H9 (cell line): ENCODE data around the gene VOPP1. TPM values are rescaled to one million over a fixed set of nuclear protein-coding genes. Genes with fewer than 3 reads are reported as not detected.

Source experiments
- DNase-seq: peaks from one replicate; pipeline ENCODE4 v3.0.0-alpha.2; 2017
- H2AFZ ChIP-seq: one replicate; pipeline ENCODE4 v1.6.1; 2013; ENCODE audit warnings: mild to moderate bottlenecking, low read length, control low read depth, moderate library complexity
- H2AK5ac ChIP-seq: 2 replicates; pipeline ENCODE4 v1.6.1; 2013; ENCODE audit warnings: low read length, control low read depth, mixed read lengths; ENCODE audit not compliant: insufficient read length
- H2BK120ac ChIP-seq: one replicate; pipeline ENCODE4 v1.6.1; 2013; ENCODE audit warnings: low read depth, mild to moderate bottlenecking, low read length, control low read depth, inconsistent platforms; ENCODE audit not compliant: poor library complexity, severe bottlenecking
- H2BK12ac ChIP-seq: 2 replicates; pipeline ENCODE4 v1.6.1; 2013; ENCODE audit warnings: low read length, control low read depth, mixed read lengths, low read depth; ENCODE audit not compliant: insufficient read length
- H2BK15ac ChIP-seq: 2 replicates; pipeline ENCODE4 v1.6.1; 2013; ENCODE audit warnings: low read depth, low read length, control low read depth
- H2BK20ac ChIP-seq: one replicate; pipeline ENCODE4 v1.6.1; 2013; ENCODE audit warnings: low read depth, mild to moderate bottlenecking, low read length, control low read depth, inconsistent platforms; ENCODE audit not compliant: poor library complexity, severe bottlenecking
- H2BK5ac ChIP-seq: 2 replicates; pipeline ENCODE4 v1.6.1; 2013; ENCODE audit warnings: low read length, control low read depth, mixed read lengths; ENCODE audit not compliant: insufficient read length
- H3K14ac ChIP-seq: 2 replicates; pipeline ENCODE4 v1.6.1; 2013; ENCODE audit warnings: low read length, control low read depth; ENCODE audit not compliant: insufficient read depth
- H3K18ac ChIP-seq: 2 replicates; pipeline ENCODE4 v1.6.1; 2013; ENCODE audit warnings: low read depth, mild to moderate bottlenecking, mixed read lengths, low read length, control low read depth; ENCODE audit not compliant: insufficient read length
- H3K23ac ChIP-seq: 2 replicates; pipeline ENCODE4 v1.6.1; 2013; ENCODE audit warnings: low read length, control low read depth, mixed read lengths, low read depth; ENCODE audit not compliant: insufficient read length
- H3K23me2 ChIP-seq: 2 replicates; pipeline ENCODE4 v1.6.1; 2013; ENCODE audit warnings: low read depth, mild to moderate bottlenecking, mixed read lengths, low read length, control low read depth; ENCODE audit not compliant: insufficient read length, poor library complexity, severe bottlenecking
- H3K27ac ChIP-seq: 2 replicates; pipeline ENCODE4 v1.5.1; 2013; ENCODE audit warnings: low read length, control low read depth, mixed read lengths, low read depth; ENCODE audit not compliant: insufficient read length
- H3K27me3 ChIP-seq: 2 replicates; pipeline ENCODE4 v1.6.1; 2013; ENCODE audit warnings: low read length, control low read depth, inconsistent platforms; ENCODE audit not compliant: insufficient read depth
- H3K4ac ChIP-seq: 2 replicates; pipeline ENCODE4 v1.6.1; 2013; ENCODE audit warnings: low read depth, mild to moderate bottlenecking, control low read depth, inconsistent platforms, low read length, moderate library complexity
- H3K4me1 ChIP-seq: 2 replicates; pipeline ENCODE4 v1.6.1; 2013; ENCODE audit warnings: low read length, control low read depth, inconsistent platforms; ENCODE audit not compliant: insufficient read depth
- H3K4me2 ChIP-seq: 2 replicates; pipeline ENCODE4 v1.6.1; 2013; ENCODE audit warnings: low read length, control low read depth, mixed read lengths; ENCODE audit not compliant: insufficient read length, insufficient read depth
- H3K56ac ChIP-seq: 2 replicates; pipeline ENCODE4 v1.6.1; 2013; ENCODE audit warnings: low read depth, mild to moderate bottlenecking, mixed read lengths, low read length, control low read depth; ENCODE audit not compliant: insufficient read length
- H3K79me1 ChIP-seq: 2 replicates; pipeline ENCODE4 v1.6.1; 2013; ENCODE audit warnings: low read depth, mild to moderate bottlenecking, moderate library complexity, low read length, control low read depth, inconsistent platforms; ENCODE audit not compliant: insufficient read depth, poor library complexity, severe bottlenecking
- H3K79me2 ChIP-seq: 2 replicates; pipeline ENCODE4 v1.6.1; 2013; ENCODE audit warnings: low read length, control low read depth, inconsistent platforms; ENCODE audit not compliant: insufficient read depth
- H3K9ac ChIP-seq: 2 replicates; pipeline ENCODE4 v1.6.1; 2013; ENCODE audit warnings: low read length, control low read depth, mixed read lengths; ENCODE audit not compliant: insufficient read length; ENCODE audit errors: extremely low read depth
- H3K9me3 ChIP-seq: one replicate; pipeline ENCODE4 v1.6.1; 2013; ENCODE audit warnings: low read depth, low read length, inconsistent platforms; ENCODE audit not compliant: control insufficient read depth
- H3T11ph ChIP-seq: one replicate; pipeline ENCODE4 v1.6.1; 2013; ENCODE audit warnings: mild to moderate bottlenecking, low read length, control low read depth, inconsistent platforms
- H4K20me1 ChIP-seq: one replicate; pipeline ENCODE4 v1.6.1; 2013; ENCODE audit not compliant: control insufficient read depth, insufficient read length, insufficient read depth
- H4K5ac ChIP-seq: 2 replicates; pipeline ENCODE4 v1.6.1; 2013; ENCODE audit warnings: low read depth, mild to moderate bottlenecking, mixed read lengths, low read length, control low read depth; ENCODE audit not compliant: insufficient read length
- H4K8ac ChIP-seq: replicated peaks from 2 replicates; pipeline ENCODE4 v1.6.1; 2013; ENCODE audit warnings: low read length, control low read depth, mixed read lengths, low read depth; ENCODE audit not compliant: insufficient read length
- H4K91ac ChIP-seq: 2 replicates; pipeline ENCODE4 v1.6.1; 2013; ENCODE audit warnings: low read depth, mild to moderate bottlenecking, moderate library complexity, mixed read lengths, low read length, control low read depth; ENCODE audit not compliant: insufficient read length
- H3K27ac Mint-ChIP-seq, 3 experiments: 2 replicates in 2 of 3; 3 replicates in 1 of 3; pipeline ENCODE4 v1.8.0; 2020 to 2021; ENCODE audit warnings: mixed read lengths in 3 of 3, mild to moderate bottlenecking in 1 of 3, moderate library complexity in 1 of 3
- H3K27me3 Mint-ChIP-seq: 2 replicates; pipeline ENCODE4 v1.8.0; 2021; ENCODE audit warnings: low read depth, mild to moderate bottlenecking, moderate library complexity, mixed read lengths
- H3K36me3 Mint-ChIP-seq, 3 experiments: 2 replicates in 2 of 3; 3 replicates in 1 of 3; pipeline ENCODE4 v1.8.0; 2020 to 2021; ENCODE audit warnings: low read depth in 3 of 3, mixed read lengths in 3 of 3; ENCODE audit not compliant: insufficient read depth in 1 of 3
- H3K4me1 Mint-ChIP-seq, 2 experiments: 2 replicates each; pipeline ENCODE4 v1.8.0; 2020; ENCODE audit warnings: mixed read lengths in 2 of 2
- H3K4me3 Mint-ChIP-seq, 2 experiments: 2 replicates in 1 of 2; 3 replicates in 1 of 2; pipeline ENCODE4 v1.8.0; 2020 to 2021; ENCODE audit warnings: mild to moderate bottlenecking in 2 of 2, mixed read lengths in 2 of 2, moderate library complexity in 1 of 2
- H3K9me3 Mint-ChIP-seq, 2 experiments: 2 replicates in 1 of 2; 3 replicates in 1 of 2; pipeline ENCODE4 v1.8.0; 2020; ENCODE audit warnings: mild to moderate bottlenecking in 2 of 2, mixed read lengths in 2 of 2, moderate library complexity in 1 of 2
- CTCF ChIP-seq: fragments of 200-600 bp; sonication (generic); conservative IDR thresholded peaks from 3 replicates; pipeline ENCODE4 v1.8.0; 2021; ENCODE audit warnings: antibody characterized with exemption, mild to moderate bottlenecking
- WGBS: extraction: QIAGEN DNeasy Blood & Tissue Kit; methylation state at CpG from one replicate; pipeline ENCODE4 v1.1.7; 2013; ENCODE audit warnings: missing lambda C conversion rate, low lambda C conversion rate, mixed read lengths; ENCODE audit not compliant: insufficient read length; ENCODE audit errors: extremely low coverage; 5-methylcytosine and 5-hydroxymethylcytosine counted together
- total RNA-seq: library from RNA; stranded (reverse); gene quantifications from 2 replicates; pipeline ENCODE4 v1.2.1, GENCODE V29; 2021

The VOPP1 gene
- total RNA-seq, 1 experiment from 2014 or later, result 55.7 TPM

GRCh38 chr7:55501611-55502010 lies 70.7 kb downstream of the VOPP1 start:
- Mint-ChIP-seq H3K9me3 (no peaks in the 10 kb centered on the region), H3K4me1 (peaks cover 27 to 32% of the 10 kb centered on the region in 2 experiments)

More at GRCh38 chr7:55501611-55502010, 70.7 kb downstream of the VOPP1 start:
- H3K23ac ChIP-seq, result no peak overlapping the region
- H4K20me1 ChIP-seq, result no peaks in the 10 kb centered on the region
- no peak overlapping the region for H2BK5ac ChIP-seq
- H2BK20ac ChIP-seq, result no peak overlapping the region
- H3K27me3 Mint-ChIP-seq, result no peaks in the 10 kb centered on the region
- no peaks in the 10 kb centered on the region for H3K9me3 ChIP-seq
- no peak overlapping the region for H3K56ac ChIP-seq
- no peaks in the 10 kb centered on the region; the same call in 1 of the 2 replicates for H3K79me2 ChIP-seq
- H3K18ac ChIP-seq, result no peak overlapping the region
- no peak overlapping the region for H2BK120ac ChIP-seq
- TF ChIP-seq CTCF, result no peak
- H3K27ac Mint-ChIP-seq, result no peak overlapping the region
- no peak overlapping the region for H3K9ac ChIP-seq
- no peak overlapping the region for H3K27ac ChIP-seq
- no peak overlapping the region for H4K8ac ChIP-seq
- no peak overlapping the region for H2BK15ac ChIP-seq
- no peak overlapping the region for H4K5ac ChIP-seq
- no peak for DNase-seq
- no peak overlapping the region for H2AFZ ChIP-seq
- no peak overlapping the region for H4K91ac ChIP-seq
- H3K23me2 ChIP-seq, result no peaks in the 10 kb centered on the region
- peaks cover 3% of the 10 kb centered on the region for H3K79me1 ChIP-seq
- H3K4me2 ChIP-seq, result no peak overlapping the region
- H2AK5ac ChIP-seq, result no peak overlapping the region
- H3K4me1 ChIP-seq, result no peaks in the 10 kb centered on the region
- no peak overlapping the region for H2BK12ac ChIP-seq
- H3T11ph ChIP-seq, result no peak overlapping the region
- no peak overlapping the region for H3K4ac ChIP-seq
- H3K14ac ChIP-seq, result no peak overlapping the region
- WGBS, result no CpG with 5 or more reads among the region's 3 CpGs
- H3K27me3 ChIP-seq, result no peaks in the 10 kb centered on the region
- peaks cover 0 to 7% (median 5%) of the 10 kb centered on the region in 3 experiments; a peak in 5 of 7 replicates for H3K36me3 Mint-ChIP-seq
- no peak overlapping the region for H3K4me3 Mint-ChIP-seq
